ENCODE results near the gene CR1L.
A peak's percentile ranks its signal among the peaks of the same experiment; 100 is the strongest.

DNA sequence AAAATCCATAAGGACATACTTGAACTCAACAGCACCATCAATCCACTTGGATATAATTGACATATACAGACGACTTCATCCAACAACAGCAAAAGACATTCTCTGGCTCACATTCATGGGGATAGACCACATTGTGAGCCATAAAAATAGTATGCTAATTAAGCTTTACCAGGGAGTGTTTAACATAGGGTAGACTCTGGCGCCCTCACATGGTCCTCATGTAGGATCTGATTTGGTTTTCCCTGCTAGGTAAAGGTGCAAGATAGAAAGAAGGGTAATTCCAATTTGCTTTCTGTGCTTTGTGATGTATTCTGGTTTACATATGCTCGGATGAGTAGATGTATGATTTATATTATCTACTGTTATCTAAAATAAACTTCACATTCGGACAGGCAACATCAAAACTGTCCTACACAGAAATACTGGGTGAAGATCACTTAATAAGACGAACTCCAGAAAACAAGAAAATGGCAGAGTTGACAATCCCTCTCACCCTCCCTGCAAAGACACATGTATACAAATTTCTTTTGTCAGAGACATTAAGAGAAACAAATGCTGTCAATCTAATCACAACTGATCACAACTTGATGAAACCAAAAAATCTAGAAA, 27.7 kb downstream of the CR1L start:
- TF ChIP-seq CTCF (IDR thresholded peaks at IDR 0.05 in 8 of 11, conservative IDR thresholded peaks at IDR 0.05 in 3 of 11), result peak in 2 of 11 experiments; percentile 8 to 12
- no peak for TF ChIP-seq POLR2A (IDR thresholded peaks at IDR 0.05)
